Thoracic aorta (tissue), 2 donors: ENCODE results near the gene ZC3H12C. TPM values are rescaled to one million over a fixed set of nuclear protein-coding genes. Genes with fewer than 3 reads are reported as not detected.

ENCODE experiments used
- ATAC-seq: fragments of 150-250 bp; one replicate; pipeline ENCODE4 v1.8.0; 2017; ENCODE audit warnings: low read depth; ENCODE audit not compliant: insufficient number of reproducible peaks, low FRiP score
- DNase-seq: peaks from one replicate; pipeline ENCODE4 v3.0.0-alpha.2; 2020; ENCODE audit warnings: low spot score
- H3K27ac ChIP-seq, 2 donors: fragments of 200-600 bp; sonication (generic); 1 replicate in 1 of 2; 2 replicates in 1 of 2; pipeline ENCODE4 v1.5.1; 2016; ENCODE audit warnings: mild to moderate bottlenecking in 2 of 2, moderate library complexity in 2 of 2
- H3K27me3 ChIP-seq: fragments of 200-600 bp; sonication (generic); replicated peaks from 2 replicates; pipeline ENCODE4 v1.6.0; 2016; ENCODE audit warnings: mild to moderate bottlenecking; ENCODE audit not compliant: insufficient read depth
- H3K36me3 ChIP-seq: fragments of 200-600 bp; sonication (generic); one replicate; pipeline ENCODE4 v1.5.1; 2016
- H3K4me1 ChIP-seq, 2 donors: fragments of 200-600 bp; sonication (generic); 1 replicate in 1 of 2; 2 replicates in 1 of 2; pipeline versions ENCODE4 v1.5.1 to v1.6.0; 2016; ENCODE audit warnings: low read depth in 2 of 2, mild to moderate bottlenecking in 1 of 2; ENCODE audit not compliant: control insufficient read depth in 1 of 2
- H3K4me3 ChIP-seq: fragments of 200-600 bp; sonication (generic); 2 replicates; pipeline ENCODE4 v1.5.1; 2016; ENCODE audit warnings: mild to moderate bottlenecking
- H3K9me3 ChIP-seq: fragments of 200-600 bp; sonication (generic); 2 replicates; pipeline ENCODE4 v1.5.1; 2016
- total RNA-seq, 2 donors: library from RNA; depleted of rRNA; stranded (reverse); fragments of >200 nt; gene quantifications; one replicate each; pipeline versions ENCODE4 v1.1.0 to v1.2.3, GENCODE V29; 2016
- TF ChIP-seq, protein P1 (sequence below): fragments of 200-600 bp; sonication (generic); IDR thresholded peaks from one replicate; pipeline ENCODE4 v1.5.1; 2019; ENCODE audit warnings: antibody characterized with exemption

Gene ZC3H12C
- total RNA-seq, 2 donors from 2014 or later: 13.6 to 13.7 TPM

DNA sequence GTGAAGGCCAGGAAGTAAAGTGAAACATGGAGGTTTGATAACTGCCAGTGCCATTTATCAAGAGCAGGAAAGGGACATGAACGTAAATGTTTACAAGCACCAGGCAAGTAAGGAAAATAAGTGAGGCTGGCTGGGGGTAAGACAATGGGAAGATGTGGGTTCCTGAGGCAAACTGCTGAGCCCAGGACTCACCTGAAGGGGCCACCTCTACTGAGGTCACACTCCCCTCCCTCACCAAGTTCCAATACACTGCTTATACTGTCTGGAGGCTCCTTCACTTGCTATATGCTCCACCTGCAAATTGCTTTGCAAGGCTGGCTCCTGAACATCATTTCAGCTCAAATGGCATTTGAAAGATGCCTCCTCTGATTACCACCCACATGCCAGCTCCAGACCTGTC is 10.3 kb upstream of the ZC3H12C start:
- TF ChIP-seq, protein P1, sequence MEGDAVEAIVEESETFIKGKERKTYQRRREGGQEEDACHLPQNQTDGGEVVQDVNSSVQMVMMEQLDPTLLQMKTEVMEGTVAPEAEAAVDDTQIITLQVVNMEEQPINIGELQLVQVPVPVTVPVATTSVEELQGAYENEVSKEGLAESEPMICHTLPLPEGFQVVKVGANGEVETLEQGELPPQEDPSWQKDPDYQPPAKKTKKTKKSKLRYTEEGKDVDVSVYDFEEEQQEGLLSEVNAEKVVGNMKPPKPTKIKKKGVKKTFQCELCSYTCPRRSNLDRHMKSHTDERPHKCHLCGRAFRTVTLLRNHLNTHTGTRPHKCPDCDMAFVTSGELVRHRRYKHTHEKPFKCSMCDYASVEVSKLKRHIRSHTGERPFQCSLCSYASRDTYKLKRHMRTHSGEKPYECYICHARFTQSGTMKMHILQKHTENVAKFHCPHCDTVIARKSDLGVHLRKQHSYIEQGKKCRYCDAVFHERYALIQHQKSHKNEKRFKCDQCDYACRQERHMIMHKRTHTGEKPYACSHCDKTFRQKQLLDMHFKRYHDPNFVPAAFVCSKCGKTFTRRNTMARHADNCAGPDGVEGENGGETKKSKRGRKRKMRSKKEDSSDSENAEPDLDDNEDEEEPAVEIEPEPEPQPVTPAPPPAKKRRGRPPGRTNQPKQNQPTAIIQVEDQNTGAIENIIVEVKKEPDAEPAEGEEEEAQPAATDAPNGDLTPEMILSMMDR: no peak
- peaks cover 4% of the 10 kb centered on the region for H3K9me3 ChIP-seq
- H3K36me3 ChIP-seq: no peaks in the 10 kb centered on the region
- no peak overlapping the region for H3K27ac ChIP-seq
- H3K4me1 ChIP-seq: no peaks in the 10 kb centered on the region
- no peak for DNase-seq
- no peaks in the 10 kb centered on the region for H3K27me3 ChIP-seq
- no peak overlapping the region for H3K4me3 ChIP-seq
- ATAC-seq: no peak

DNA sequence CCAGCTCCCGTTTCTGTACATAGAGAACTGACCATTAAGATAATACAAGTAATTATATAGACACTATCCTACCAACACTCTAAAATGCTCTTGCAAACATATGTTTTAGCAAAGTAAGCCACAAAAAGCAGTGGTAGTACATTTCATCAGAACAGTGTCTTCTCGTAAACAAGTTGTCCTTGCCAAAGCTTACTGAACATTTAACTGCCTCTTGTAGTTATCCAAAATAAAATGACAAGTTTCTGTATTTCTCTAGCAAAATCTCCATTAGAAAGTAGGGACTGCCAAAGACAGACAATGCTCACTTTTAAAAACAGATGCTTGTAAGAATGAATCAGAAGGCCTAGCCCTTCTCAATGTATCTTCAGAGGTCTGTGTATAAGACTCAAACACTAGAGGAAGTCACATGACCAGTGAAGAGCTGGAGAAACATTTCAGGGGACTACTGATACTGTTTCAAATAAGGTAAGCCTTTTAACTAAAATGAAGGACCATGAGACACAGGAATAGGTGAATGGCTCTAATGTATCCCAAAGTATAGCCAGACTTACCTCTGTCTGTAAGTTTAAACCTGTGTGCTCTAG is 7.8 kb upstream of the ZC3H12C start:
- H3K27ac ChIP-seq: no peak overlapping the region
- H3K4me1 ChIP-seq: no peaks in the 10 kb centered on the region
- TF ChIP-seq, protein P1: no peak
- no peak overlapping the region for H3K4me3 ChIP-seq
- ATAC-seq (no peak), DNase-seq (no peak)
- H3K36me3 ChIP-seq: no peaks in the 10 kb centered on the region
- H3K27me3 ChIP-seq: no peaks in the 10 kb centered on the region
- no peaks in the 10 kb centered on the region for H3K9me3 ChIP-seq

DNA sequence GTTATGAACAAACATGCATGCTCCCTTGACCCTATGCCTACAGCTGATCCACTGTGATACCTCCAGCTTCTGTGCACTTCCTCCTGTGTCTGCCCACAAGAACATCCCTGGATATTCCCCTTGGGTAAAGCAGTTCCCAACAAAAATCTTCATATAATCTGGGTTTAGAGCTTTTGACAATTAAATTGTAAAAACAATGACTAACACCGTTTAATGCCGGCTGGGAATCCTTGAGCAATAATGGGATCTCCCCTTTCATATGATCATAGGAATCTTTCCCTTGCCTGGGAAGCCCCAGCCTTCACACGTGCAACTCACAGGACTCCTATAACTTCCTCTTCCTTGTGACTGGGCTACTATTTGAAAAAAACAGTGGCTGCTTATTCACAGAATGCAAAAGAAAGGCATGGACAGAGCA is 6.3 kb upstream of the ZC3H12C start:
- no peaks in the 10 kb centered on the region for H3K27me3 ChIP-seq
- no peaks in the 10 kb centered on the region for H3K36me3 ChIP-seq
- no peaks in the 10 kb centered on the region for H3K4me1 ChIP-seq
- H3K9me3 ChIP-seq: no peaks in the 10 kb centered on the region
- TF ChIP-seq, protein P1: no peak
- ATAC-seq: no peak
- DNase-seq: no peak
- no peak overlapping the region for H3K4me3 ChIP-seq
- H3K27ac ChIP-seq: no peak overlapping the region

DNA sequence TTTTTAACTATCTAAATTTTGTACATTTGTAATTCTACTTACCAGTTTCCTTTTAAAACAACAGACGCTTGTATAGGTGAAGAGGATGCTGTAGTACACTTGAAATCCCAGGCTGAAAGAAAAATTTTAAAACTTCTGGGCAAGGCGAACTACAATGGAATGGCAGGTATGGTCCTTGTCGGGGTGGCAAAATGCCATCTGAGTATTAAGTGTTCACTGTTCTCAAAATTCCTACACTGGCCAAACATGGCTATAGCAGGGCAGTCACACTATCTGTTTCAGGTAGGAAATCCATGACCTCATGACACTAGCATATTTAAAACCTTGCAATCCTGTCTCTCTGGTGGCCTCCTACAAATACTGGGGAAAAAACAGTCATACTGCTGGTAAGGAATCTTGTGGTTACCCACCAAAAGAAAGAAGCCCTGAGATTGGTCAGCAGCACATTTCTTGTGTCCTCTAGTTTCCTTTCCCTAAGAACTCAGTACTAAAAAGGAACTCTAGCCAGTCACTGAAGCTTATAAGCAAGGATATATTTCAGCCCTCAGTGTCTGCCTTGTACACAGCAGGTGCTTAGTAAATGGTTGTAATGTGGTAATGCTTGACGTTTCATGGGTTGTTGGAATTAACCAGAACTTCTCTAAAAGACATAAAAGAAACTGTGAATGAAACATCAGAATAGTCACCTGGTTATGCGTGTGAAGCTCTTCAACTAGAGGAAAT is 5.2 kb upstream of the ZC3H12C start:
- Histone ChIP-seq H3K9me3 (no peaks in the 10 kb centered on the region), H3K4me3 (no peak overlapping the region), H3K27me3 (no peaks in the 10 kb centered on the region), H3K27ac (no peak overlapping the region), H3K4me1 (no peaks in the 10 kb centered on the region), H3K36me3 (no peaks in the 10 kb centered on the region)
- DNase-seq (no peak), ATAC-seq (no peak)
- TF ChIP-seq, protein P1: no peak

DNA sequence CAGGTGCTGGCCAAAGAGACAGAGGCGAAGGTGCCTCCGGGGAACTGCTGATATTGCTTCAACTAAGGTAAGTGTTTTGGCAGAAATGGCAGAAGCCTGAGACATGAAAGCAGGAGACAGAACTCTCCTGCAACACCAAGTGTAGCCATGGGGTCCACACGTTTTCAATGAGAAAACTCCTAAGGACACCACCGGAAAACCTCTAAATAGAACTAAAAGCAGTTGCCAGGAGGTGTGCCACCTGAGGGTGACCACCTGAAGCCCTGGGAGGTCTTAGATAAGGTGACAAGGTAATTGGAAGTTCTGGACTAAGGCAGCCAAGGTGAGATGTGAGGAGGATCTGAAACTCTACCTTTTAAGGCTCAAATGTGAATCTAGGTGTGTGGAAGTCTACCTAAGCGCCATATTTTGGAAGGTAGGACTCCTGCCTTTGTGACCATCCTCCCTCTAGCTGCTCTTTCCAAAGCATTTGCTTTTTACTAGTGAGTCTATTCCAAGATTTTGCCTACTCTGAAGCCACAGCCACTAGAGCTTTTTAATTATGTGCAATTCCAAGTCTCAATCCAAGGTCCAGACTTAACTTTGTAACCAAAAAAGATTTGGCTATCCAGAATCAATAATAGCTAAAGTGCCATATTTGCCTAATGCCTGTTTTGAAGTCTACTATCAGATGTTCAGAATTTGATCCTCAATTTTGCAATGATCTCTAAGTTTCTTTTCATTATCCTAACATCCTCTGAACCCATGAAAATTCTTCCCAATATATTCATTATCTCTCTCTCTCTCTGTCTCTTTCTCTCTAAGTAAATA is 4.5 kb upstream of the ZC3H12C start:
- H3K4me1 ChIP-seq: no peaks in the 10 kb centered on the region
- TF ChIP-seq, protein P1: no peak
- H3K27me3 ChIP-seq: no peaks in the 10 kb centered on the region
- H3K36me3 ChIP-seq: no peaks in the 10 kb centered on the region
- no peak for DNase-seq
- no peak for ATAC-seq
- no peak overlapping the region for H3K27ac ChIP-seq
- H3K4me3 ChIP-seq: no peak overlapping the region
- no peaks in the 10 kb centered on the region for H3K9me3 ChIP-seq
